HG03460 (cell line): Measurements from ENCODE around the gene LRRC23.
A peak's percentile ranks its signal among the peaks of the same experiment; 100 is the strongest.

Source experiments
- ATAC-seq: cut with Tn5 transposase; IDR thresholded peaks from one replicate; pipeline ENCODE4 v1.9.1; 2021; ENCODE audit not compliant: unreplicated experiment

LRRC23 gene

DNA sequence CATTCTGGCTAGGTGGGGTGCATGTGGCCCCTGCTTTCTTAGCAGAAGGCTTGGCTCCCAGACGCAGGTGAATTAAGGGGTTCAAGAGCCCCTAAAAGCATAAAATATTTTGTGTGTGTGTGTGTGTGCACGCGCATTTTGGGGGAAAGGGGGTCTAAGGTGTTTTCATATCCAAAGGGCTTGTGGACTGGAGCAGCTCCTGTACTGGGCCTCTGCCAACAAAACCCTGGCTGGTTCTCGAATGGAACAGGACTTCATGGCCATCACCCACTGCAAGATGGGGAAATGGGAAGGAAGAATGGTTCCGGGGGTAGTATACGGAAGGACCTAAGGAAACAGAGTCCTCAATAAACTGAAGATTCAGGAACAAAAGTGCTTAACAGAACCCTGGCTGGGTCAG, 19.2 kb downstream of the LRRC23 start:
- no peak for ATAC-seq

DNA sequence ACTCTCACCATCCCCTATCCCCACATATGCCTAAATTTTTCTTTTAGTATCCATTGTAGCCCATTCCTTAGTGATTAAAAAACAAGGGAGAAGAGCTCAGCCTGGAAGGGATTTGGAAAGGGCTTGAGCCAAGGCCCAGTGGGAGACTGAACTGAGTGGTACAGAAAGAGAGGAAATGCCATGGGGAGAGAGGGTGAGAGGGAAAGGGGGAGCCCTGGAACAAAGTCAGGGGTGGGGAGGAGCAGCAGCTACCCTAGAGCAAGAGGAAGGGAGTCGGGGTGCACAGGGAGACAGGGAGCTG, 20.6 kb downstream of the LRRC23 start:
- ATAC-seq, result no peak

- ATAC-seq, result no peak
Measured at GRCh38 chr12:6925540-6926279, 21.1 kb downstream of the LRRC23 start.

DNA sequence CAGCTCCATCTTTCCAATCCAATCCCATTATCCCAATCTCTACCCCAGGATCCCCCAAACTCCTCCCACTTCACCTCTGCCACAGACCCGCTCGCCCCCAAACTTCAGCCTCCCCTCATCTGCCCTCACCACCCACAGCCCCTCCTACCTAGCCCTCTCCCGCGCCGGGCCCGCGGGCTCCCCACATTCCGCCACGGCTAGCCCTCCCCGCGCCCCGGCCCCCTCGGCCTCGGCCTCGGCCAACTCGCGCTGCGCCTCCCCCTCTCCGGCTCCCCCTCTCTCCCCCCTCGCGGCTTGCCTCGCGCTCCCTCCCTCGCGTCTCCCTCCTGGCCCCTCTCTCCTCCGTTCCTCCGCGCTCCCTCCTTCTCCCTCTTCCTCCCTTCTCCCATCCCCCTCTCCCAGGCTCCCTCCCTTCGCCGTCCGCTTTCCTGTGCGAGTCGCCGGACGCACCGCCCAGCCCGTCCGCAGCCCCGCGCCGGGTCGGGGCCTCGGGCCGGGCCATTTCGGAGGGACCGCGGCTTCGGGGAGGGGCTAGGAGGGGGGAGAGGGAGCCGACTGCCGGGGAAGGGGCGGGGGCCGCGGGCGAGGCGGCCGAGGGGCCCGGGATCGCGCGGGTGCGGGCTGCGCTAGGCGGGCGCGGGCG, 22.9 kb downstream of the LRRC23 start, which contains the start of gene ATN1:
TSS of gene ATN1 (plus strand) at position 581 of the 643 bp plus-strand sequence. CDS start 6,043 bp downstream, outside the sequence.
- ATAC-seq, result no peak

DNA sequence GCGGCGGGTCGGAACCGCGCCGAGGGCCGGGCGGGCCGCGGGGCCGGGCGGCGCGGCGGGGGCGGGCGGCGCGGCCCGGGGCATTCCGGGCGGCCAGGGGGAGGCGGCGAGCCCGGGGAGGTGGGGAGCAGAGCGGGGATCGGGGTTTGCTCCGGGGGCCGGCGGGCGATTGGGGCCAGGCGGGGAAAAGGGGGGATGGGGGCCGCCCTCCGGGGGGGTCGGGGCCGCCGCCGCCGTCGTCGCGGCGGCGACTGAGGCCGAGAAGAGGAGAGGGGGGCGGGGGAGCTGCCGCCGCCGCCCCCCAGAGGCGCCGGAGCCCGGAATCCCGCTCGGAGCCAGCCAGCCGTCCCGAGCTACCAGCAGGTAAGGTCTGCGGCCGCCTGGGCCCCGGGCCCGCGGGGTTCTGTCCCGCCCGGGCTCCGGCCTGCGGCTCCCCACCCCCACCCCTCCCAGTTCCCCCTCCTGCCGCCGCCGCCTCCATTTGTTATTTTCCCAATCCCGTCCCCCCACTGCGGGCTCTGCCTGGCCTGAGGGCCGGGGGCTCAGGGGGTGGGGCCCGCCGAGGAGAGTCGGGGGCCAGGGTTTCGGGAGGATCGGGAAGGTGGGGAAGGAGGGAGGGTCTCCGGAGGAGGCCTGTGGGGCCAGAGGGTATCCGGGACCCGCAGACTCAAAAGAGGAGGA, 23.5 kb downstream of the LRRC23 start:
- ATAC-seq, result no peak

DNA sequence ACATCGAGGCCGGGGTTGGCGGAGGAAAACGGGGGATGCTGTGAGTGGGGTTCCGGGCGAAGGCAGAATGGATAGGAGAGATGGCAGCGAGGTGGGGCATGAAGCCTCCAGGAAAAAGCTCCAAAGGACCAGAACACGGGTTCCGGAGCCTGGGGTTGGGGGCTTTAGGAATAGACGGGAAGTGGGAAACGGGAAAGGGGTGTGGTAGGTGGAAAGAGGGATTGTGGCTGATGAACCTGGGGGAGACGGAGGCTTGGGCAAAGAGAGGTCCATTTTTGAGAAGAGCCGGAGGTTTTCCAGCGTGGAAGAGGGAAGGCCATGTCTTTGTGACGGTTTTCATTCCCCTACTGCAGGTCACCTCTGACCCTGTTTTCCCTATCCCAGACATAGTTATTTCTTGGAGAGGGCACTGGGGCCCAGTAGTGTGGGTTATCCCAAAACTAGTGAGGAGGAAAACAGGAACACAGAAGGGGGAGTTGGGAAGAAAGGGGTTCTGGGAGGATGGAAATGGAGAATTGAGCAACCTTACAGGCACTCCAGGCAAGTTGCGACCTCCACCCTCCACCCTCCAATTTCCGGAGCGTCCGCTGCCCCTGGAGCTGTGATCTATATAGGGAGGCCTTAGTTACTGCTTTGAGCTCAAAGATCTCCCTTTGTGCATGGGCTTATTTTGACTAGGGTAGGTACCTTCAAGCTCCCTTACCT, 24.2 kb downstream of the LRRC23 start:
- no peak for ATAC-seq

DNA sequence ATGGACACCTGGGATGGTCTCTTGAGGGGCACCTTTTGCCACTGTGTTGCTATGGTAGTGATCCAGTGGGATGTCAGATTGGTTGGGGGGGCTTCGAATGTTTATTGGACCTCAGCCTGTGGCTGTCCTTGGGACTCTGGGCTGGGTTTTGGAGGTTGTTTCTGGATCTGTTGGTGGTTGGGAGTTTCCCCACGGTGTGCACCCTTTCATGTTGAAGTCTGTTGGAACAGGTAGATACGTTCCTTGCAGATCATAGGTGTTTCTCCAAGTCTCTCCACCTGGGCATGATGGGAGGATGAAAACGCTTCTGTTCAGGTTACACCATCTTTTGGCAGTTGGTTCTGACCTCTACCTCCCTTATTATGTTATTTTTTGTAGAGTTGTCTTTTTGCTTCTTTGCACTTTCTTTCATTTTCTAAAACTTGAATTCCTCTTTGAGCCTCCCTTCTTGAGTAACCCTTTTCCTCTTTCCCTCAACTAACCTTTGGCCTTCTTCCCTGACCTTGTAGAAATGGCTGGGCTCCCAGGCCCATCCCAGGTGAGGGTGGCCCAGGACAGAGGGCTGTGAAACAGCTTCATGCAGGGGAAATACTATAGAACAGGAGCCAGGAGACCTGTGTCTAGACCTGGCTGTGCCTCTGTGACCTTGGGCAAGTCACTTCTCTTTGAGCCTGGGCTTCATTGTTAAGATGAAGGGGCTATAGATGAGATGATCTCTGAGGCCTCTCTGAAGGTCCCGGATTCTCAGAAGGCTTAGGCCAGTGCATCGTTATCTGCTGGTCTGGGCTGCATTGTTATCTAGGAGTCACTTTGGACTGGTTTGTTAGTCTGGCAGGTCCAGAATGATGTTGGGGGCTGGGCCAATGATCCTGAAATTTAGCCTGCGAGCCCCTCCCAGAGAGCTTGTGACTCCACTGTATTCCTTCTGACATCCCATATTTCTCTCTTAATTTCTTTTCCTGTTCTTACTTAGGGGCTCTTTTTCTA, 25.1 kb downstream of the LRRC23 start:
- ATAC-seq, result no peak

GRCh38 chr12:6932766-6933165, 28.1 kb downstream of the LRRC23 start:
- ATAC-seq, result no peak

GRCh38 chr12:6934110-6934509, 29.5 kb downstream of the LRRC23 start:
- ATAC-seq, result no peak

DNA sequence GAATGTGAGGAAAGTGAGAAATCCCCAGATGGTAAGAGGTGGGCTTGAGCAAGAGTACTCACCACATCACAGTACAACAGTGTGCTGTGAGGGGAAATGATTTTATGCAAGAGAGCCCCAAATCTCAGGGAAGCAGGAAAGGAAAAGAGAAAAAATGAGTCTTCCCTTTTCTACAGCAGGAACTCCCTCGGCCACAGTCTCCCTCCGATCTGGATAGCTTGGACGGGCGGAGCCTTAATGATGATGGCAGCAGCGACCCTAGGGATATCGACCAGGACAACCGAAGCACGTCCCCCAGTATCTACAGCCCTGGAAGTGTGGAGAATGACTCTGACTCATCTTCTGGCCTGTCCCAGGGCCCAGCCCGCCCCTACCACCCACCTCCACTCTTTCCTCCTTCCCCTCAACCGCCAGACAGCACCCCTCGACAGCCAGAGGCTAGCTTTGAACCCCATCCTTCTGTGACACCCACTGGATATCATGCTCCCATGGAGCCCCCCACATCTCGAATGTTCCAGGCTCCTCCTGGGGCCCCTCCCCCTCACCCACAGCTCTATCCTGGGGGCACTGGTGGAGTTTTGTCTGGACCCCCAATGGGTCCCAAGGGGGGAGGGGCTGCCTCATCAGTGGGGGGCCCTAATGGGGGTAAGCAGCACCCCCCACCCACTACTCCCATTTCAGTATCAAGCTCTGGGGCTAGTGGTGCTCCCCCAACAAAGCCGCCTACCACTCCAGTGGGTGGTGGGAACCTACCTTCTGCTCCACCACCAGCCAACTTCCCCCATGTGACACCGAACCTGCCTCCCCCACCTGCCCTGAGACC, 31.0 kb downstream of the LRRC23 start:
- no peak for ATAC-seq

DNA sequence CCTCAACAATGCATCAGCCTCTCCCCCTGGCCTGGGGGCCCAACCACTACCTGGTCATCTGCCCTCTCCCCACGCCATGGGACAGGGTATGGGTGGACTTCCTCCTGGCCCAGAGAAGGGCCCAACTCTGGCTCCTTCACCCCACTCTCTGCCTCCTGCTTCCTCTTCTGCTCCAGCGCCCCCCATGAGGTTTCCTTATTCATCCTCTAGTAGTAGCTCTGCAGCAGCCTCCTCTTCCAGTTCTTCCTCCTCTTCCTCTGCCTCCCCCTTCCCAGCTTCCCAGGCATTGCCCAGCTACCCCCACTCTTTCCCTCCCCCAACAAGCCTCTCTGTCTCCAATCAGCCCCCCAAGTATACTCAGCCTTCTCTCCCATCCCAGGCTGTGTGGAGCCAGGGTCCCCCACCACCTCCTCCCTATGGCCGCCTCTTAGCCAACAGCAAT, 31.6 kb downstream of the LRRC23 start:
- ATAC-seq, result no peak

- peak; percentile 11 for ATAC-seq
Measured at GRCh38 chr12:6936636-6937480, 32.2 kb downstream of the LRRC23 start.

DNA sequence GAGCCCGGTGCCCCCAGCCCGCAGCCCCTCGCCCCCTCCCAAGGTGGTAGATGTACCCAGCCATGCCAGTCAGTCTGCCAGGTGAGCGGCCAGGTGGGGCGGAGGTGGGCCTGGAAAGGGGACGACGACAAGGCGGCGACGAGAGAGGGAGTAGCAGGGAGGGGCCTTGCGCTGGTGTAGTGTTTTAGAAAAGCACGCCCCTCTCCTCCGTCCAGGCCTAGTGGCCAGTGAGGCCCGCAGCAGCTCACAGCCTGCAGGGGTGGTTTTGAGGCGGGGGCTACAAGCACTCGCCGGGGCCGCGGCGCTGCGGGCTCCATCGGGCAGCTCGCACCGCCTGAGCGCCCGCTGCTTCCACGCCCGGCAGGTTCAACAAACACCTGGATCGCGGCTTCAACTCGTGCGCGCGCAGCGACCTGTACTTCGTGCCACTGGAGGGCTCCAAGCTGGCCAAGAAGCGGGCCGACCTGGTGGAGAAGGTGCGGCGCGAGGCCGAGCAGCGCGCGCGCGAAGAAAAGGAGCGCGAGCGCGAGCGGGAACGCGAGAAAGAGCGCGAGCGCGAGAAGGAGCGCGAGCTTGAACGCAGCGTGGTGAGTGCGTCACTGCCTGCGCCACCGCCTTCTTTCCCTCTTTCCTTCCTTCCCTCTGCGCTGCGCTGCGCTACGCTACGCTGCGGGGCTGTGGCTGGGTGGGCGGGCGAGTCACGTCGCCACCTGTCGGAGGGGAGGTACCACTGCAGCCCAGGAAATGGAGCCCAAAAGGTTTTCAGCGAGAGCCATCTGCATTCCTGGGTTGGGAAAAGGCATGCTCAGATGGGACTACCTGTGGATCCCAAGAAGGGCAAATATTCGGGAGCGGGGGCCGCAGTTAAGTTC, 33.1 kb downstream of the LRRC23 start:
- peak; percentile 86 for ATAC-seq

GRCh38 chr12:6938353-6939190, 34.0 kb downstream of the LRRC23 start:
- ATAC-seq, result no peak

DNA sequence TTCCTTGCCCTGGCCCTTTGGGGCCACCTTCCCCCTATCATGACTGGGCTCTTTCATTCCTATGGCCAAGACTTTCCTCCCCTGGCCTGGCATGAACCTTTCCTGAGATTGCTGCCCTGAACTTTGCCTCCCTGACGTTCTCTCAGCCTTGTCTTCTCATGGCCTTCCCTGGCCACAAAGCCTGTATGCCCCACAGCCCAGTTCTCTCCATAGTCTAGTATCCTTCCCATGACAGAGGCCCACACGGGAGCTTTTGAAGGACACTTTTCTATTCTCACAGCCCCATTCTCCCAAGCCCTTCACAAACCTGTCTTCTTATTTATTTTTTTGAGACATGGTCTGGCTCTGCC, 34.5 kb downstream of the LRRC23 start:
- ATAC-seq, result no peak

DNA sequence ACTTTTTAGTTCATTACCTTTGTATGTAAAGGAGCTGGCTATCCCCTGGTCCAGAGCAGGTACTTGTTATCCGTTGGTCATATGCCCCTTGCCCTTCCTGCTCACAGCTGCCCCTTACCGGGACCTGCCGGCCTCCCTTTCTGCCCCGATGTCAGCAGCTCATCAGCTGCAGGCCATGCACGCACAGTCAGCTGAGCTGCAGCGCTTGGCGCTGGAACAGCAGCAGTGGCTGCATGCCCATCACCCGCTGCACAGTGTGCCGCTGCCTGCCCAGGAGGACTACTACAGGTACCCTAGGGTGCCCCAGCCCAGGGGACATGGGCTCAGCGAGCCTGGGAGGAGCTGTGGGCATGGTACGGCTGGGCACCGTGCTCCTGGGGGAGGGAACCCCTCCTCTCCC, 36.6 kb downstream of the LRRC23 start:
- no peak for ATAC-seq

DNA sequence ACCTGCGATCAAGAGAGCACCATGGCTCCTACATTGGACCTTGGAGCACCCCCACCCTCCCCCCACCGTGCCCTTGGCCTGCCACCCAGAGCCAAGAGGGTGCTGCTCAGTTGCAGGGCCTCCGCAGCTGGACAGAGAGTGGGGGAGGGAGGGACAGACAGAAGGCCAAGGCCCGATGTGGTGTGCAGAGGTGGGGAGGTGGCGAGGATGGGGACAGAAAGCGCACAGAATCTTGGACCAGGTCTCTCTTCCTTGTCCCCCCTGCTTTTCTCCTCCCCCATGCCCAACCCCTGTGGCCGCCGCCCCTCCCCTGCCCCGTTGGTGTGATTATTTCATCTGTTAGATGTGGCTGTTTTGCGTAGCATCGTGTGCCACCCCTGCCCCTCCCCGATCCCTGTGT, 37.2 kb downstream of the LRRC23 start:
- ATAC-seq, result no peak
